Psoas muscle (tissue), 8 donors: ENCODE results near the gene CD300A. TPM values are rescaled to one million over a fixed set of nuclear protein-coding genes. Genes with fewer than 3 reads are reported as not detected.

Source experiments
- ATAC-seq, 4 donors: fragments of 200-7000 bp; cut with Tn5 transposase; one replicate each; pipeline ENCODE4 v1.9.1; 2020; ENCODE audit warnings: moderate library complexity in 3 of 4, mild to moderate bottlenecking in 2 of 4
- DNase-seq, 2 donors: peaks; one replicate each; pipeline ENCODE4 v3.0.0-alpha.2; 2020
- H3K27ac ChIP-seq: fragments of 200-600 bp; one replicate; pipeline ENCODE4 v1.8.0; 2022
- H3K27me3 ChIP-seq, 3 donors: fragments of 200-600 bp in 1 of 3; one replicate each; pipeline versions ENCODE4 v1.6.1 to v1.8.0; 2013 to 2022; ENCODE audit warnings: low read length in 2 of 3, mild to moderate bottlenecking in 2 of 3, moderate library complexity in 1 of 3; ENCODE audit not compliant: insufficient read depth in 3 of 3
- H3K36me3 ChIP-seq, 2 donors: fragments of 200-600 bp in 1 of 2; one replicate each; pipeline versions ENCODE4 v1.6.1 to v1.8.0; 2013 to 2022; ENCODE audit warnings: low read depth in 1 of 2, mild to moderate bottlenecking in 1 of 2, moderate library complexity in 1 of 2; ENCODE audit not compliant: insufficient read depth in 1 of 2
- H3K4me1 ChIP-seq: fragments of 200-600 bp; one replicate; pipeline ENCODE4 v1.8.0; 2022
- H3K4me3 ChIP-seq: fragments of 200-600 bp; one replicate; pipeline ENCODE4 v1.8.0; 2022; ENCODE audit warnings: mild to moderate bottlenecking
- H3K9me3 ChIP-seq: fragments of 200-600 bp; one replicate; pipeline ENCODE4 v1.8.0; 2022
- CTCF ChIP-seq: fragments of 200-600 bp; IDR thresholded peaks from one replicate; pipeline ENCODE4 v1.8.0; 2022; ENCODE audit warnings: antibody characterized with exemption
- WGBS, 3 donors: extraction: QIAGEN DNeasy Blood & Tissue Kit; methylation state at CpG; one replicate each; pipeline versions ENCODE4 v1.1.6 to v1.1.7; 2013; 5-methylcytosine and 5-hydroxymethylcytosine counted together
- intact Hi-C, 2 donors: fragments of 100-400 bp; cut with DNase I; formaldehyde crosslinking; loops; one replicate each; pipeline versions ENCODE4 v1.11.0 to v1.14.2; 2022
- polyA plus RNA-seq, 3 donors: library from polyadenylated mRNA; stranded (reverse); fragments of 200-250 nt; gene quantifications; one replicate each; pipeline ENCODE4 v1.2.3, GENCODE V29; 2013
- total RNA-seq, 4 donors: library from RNA; stranded (reverse); fragmentation: NEBNext Ultra II Directional in 2 of 4; extraction: Animal tissue kit (Norgen Biotek cat#: 25700) in 2 of 4; gene quantifications; one replicate each; pipeline versions ENCODE4 v1.2.1 to v1.2.4, GENCODE V29; 2021 to 2023
- donor health status: healthy with polysubstance abuse.
- donor health status: DM: no; HTN: no; CAD: no; lungs with moderate emphysema.
- donor health status: Bipolar disorder and iron deficiency.
- donor health status: healthy.
- donor health status: DM: yes; HTN: yes; CAD: no.
- donor health status: DM: no; HTN: no; CAD: no.
- donor health status: DM: no; HTN: no; CAD: no.
- donor health status: DM: yes; HTN: yes; CAD: no.

The CD300A gene
- total and polyA plus RNA-seq, 7 donors: 0.29 to 2.4 (median 0.69) TPM

GRCh38 chr17:74523308-74523707, 56.9 kb downstream of the CD300A start:
- no peak for DNase-seq
- no peak for ATAC-seq
- no peak overlapping the region for H3K4me3 ChIP-seq
- WGBS, 3 donors: 85 to 92% (median 86%) methylated on average over 3 of the region's 3 CpGs
- H3K36me3 ChIP-seq: no peaks in the 10 kb centered on the region
- H3K4me1 ChIP-seq: no peaks in the 10 kb centered on the region
- H3K27me3 ChIP-seq: peaks cover 0 to 4% (median 0%) of the 10 kb centered on the region in 3 donors
- H3K9me3 ChIP-seq: peaks cover 3% of the 10 kb centered on the region
- intact Hi-C loops: no loop called here
- TF ChIP-seq CTCF: no peak
- no peak overlapping the region for H3K27ac ChIP-seq

DNA sequence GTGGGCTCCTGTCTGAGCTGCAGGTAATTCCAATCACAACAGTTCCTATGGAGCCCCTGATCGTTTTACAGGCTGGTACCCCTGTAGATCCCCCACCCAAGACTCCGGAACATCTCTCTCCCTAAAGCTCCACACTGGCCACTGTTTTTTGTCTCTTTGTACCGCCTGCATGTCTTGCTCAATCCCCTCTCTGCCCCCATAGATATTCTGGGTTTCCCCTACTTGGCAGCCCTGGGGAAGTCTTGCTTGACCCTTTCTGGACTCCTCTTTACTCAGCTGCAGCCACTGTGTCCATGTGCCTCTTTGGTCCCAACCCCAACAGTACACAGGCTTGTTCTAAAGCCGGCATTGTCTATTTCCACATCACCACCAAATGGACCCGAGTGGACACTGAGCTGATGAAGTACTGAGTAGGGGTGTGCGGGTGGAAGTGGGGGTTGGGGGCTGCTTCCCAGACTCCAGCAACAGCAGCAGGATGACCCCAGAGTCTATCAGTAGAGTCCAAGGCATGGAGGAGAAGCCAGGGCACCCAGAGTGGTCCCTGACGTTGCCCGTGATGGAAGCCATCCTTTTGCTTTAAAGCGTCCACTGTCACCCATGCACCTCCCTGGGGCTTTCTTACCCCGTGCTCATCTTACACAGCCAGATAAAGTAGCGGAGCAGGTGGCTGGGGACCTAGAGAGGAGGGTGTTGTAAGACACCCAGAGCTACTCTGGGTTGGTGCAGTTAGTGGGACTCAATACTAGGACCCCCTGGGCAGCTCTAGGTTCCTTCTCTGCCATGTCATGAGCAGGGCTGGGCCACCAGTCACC, 58.4 kb downstream of the CD300A start:
- no peak for TF ChIP-seq CTCF
- Histone ChIP-seq H3K4me3 (no peak overlapping the region), H3K27ac (no peak overlapping the region), H3K9me3 (peaks cover 3% of the 10 kb centered on the region), H3K36me3 (no peaks in the 10 kb centered on the region), H3K27me3 (peaks cover 0 to 4% (median 0%) of the 10 kb centered on the region in 3 donors), H3K4me1 (no peaks in the 10 kb centered on the region)
- DNase-seq: no peak
- ATAC-seq: no peak
- intact Hi-C loops: no loop called here
- WGBS, 3 donors: 73 to 80% (median 78%) methylated on average over 10 to 11 of the region's 11 CpGs

DNA sequence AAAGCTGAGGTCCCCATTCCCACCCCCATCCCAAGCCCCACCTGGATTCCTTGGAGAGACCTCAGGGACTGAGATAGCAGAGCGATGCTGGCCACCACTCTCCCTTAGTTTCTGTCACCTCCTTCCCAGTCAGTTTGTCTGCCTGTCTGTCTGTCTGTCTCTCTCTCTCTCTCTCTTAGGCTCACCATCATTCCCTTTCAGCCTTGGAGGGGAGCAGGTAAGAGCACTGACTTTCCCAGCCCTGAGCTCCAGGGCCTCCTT, 59.0 kb downstream of the CD300A start:
- Histone ChIP-seq H3K4me3 (no peak overlapping the region), H3K36me3 (no peaks in the 10 kb centered on the region), H3K9me3 (peaks cover 3% of the 10 kb centered on the region), H3K27ac (no peak overlapping the region), H3K4me1 (no peaks in the 10 kb centered on the region), H3K27me3 (peaks cover 0 to 4% (median 0%) of the 10 kb centered on the region in 3 donors)
- ATAC-seq: no peak
- no peak for DNase-seq
- intact Hi-C loops: no loop called here
- TF ChIP-seq CTCF: no peak
- 89 to 100% (median 89%) methylated on average over 1 of the region's 1 CpG for WGBS, 3 donors

DNA sequence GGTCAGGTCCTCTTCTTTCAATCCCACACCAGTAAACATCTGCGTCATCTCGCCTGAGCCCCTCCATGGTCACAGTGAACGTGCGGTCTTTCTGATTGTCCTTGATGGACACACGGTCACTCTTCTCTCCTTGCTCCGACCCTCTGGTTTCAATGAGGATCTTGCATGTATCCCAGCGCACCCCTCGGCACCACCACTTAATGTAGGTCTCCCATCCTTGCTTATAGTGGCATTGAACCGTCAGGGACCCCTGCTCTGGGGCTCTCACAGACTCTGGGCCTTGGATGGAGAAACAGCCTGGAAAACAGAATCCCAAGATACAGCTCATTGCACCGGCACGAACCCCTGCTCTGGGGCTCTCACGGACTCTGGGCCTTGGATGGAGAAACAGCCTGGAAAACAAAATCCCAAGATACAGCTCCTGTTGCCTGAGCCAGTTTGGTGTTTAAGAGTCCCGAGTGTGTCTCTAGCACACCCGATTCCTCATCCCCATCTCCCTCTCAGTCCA, 59.4 kb downstream of the CD300A start:
- DNase-seq (no peak), ATAC-seq (no peak)
- H3K4me3 ChIP-seq: no peak overlapping the region
- 86 to 88% (median 86%) methylated on average over 14 of the region's 14 CpGs for WGBS, 3 donors
- H3K27ac ChIP-seq: no peak overlapping the region
- H3K4me1 ChIP-seq: no peaks in the 10 kb centered on the region
- H3K36me3 ChIP-seq: no peaks in the 10 kb centered on the region
- intact Hi-C loops: no loop called here
- H3K27me3 ChIP-seq: peaks cover 0 to 4% (median 0%) of the 10 kb centered on the region in 3 donors
- no peak for TF ChIP-seq CTCF
- peaks cover 3% of the 10 kb centered on the region for H3K9me3 ChIP-seq
